Sigmoid colon (tissue), 4 donors: Measurements from ENCODE around the gene CYB5R4.

ENCODE experiments used
- CTCF ChIP-seq, 4 experiments: fragments of 450-650 bp in 3 of 4; fragments of 200-600 bp in 1 of 4; IDR thresholded peaks; one replicate each; pipeline ENCODE4 v1.5.1; 2016 to 2019; ENCODE audit warnings: antibody characterized with exemption in 4 of 4, mild to moderate bottlenecking in 3 of 4, moderate library complexity in 2 of 4
- EP300 ChIP-seq, 4 donors: sonication (generic); formaldehyde crosslinking; IDR thresholded peaks; one replicate each; pipeline ENCODE4 v1.6.1; 2017; ENCODE audit warnings: antibody characterized with exemption in 4 of 4
- POLR2A ChIP-seq, 2 donors: fragments of 450-650 bp; IDR thresholded peaks; one replicate each; pipeline ENCODE4 v1.6.1; 2016; ENCODE audit warnings: antibody characterized with exemption in 2 of 2, mild to moderate bottlenecking in 2 of 2, moderate library complexity in 2 of 2
- POLR2AphosphoS5 ChIP-seq, 4 donors: sonication (generic); formaldehyde crosslinking; IDR thresholded peaks; one replicate each; pipeline ENCODE4 v1.6.1; 2017; ENCODE audit warnings: antibody characterized with exemption in 4 of 4

GRCh38 chr6:83879746-83880145 lies 20.3 kb downstream of the CYB5R4 start:
- TF ChIP-seq POLR2A (IDR thresholded peaks at IDR 0.05) = no peak
- TF ChIP-seq CTCF (IDR thresholded peaks at IDR 0.05) = no peak
- TF ChIP-seq POLR2AphosphoS5 (IDR thresholded peaks at IDR 0.05) = no peak
- TF ChIP-seq EP300 (IDR thresholded peaks at IDR 0.05) = no peak
